ES-I3 (cell line): ENCODE results near the gene CIB2.

Source experiments
- H3K36me3 ChIP-seq: 2 replicates; pipeline ENCODE4 v1.6.1; 2013; ENCODE audit warnings: mild to moderate bottlenecking, low read length, control low read depth, moderate library complexity; ENCODE audit not compliant: insufficient read depth
- H3K4me1 ChIP-seq: 2 replicates; pipeline ENCODE4 v1.6.1; 2013; ENCODE audit warnings: mild to moderate bottlenecking, control low read depth, low read length; ENCODE audit not compliant: insufficient read depth
- H3K9ac ChIP-seq: 2 replicates; pipeline ENCODE4 v1.6.1; 2013; ENCODE audit warnings: low read depth, mild to moderate bottlenecking, low read length, moderate library complexity
- H3K9me3 ChIP-seq: 2 replicates; pipeline ENCODE4 v1.6.1; 2013; ENCODE audit warnings: mild to moderate bottlenecking, low read length, moderate library complexity; ENCODE audit not compliant: control insufficient read depth, insufficient read depth

CIB2 gene

DNA sequence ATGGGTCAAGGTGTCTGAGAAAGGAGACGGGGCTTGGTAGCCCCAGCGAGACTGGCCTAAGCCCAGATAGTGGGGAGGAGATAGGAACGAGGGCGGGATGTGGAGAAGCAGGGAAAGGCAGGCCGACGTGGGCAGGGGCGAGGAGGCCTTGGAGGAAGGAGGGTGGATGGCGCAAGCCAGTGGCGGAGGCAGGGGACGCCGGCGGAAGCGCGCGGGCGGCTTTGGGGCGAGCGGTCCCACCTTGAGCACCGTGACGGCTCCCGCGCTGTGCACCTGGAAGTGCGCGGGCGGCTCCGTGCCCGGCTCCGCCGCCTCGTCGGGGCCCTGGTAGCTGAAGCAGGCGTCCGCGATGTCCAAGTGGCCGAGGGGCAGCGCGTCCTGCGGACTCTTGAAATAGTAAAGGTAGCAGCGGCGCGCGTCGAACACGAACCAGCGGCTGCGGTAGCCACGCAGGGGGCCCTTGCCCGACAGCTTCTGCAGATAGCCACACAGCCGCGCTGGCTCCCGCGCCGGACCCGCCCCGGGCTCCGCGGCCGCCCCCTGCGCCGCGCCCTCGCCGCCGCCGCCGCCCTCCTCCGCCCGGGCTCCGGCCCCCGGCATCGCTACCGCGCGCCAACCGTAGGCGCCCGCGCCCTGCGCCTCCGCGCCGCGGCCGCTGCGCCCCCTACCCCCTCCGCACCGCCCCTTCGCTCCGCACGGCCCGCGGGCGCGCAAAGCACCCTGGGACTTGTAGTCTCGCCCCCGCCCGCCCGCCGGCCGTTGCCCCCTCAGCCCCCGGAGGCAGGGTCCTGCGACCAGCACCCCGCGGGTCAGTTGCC, 54.0 kb downstream of the CIB2 start, which contains the start of gene TBC1D2B:
TSS of gene TBC1D2B (minus strand) at position 659 of the 818 bp plus-strand sequence. CDS start at position 600, 59 bp downstream.
- Histone ChIP-seq H3K36me3 (no peaks in the 10 kb centered on the region), H3K9ac (peak within 1 kb of the TSS; percentile 84), H3K4me1 (peaks cover 10% of the 10 kb centered on the region; the same call in 1 of the 2 replicates), H3K9me3 (no peaks in the 10 kb centered on the region)

DNA sequence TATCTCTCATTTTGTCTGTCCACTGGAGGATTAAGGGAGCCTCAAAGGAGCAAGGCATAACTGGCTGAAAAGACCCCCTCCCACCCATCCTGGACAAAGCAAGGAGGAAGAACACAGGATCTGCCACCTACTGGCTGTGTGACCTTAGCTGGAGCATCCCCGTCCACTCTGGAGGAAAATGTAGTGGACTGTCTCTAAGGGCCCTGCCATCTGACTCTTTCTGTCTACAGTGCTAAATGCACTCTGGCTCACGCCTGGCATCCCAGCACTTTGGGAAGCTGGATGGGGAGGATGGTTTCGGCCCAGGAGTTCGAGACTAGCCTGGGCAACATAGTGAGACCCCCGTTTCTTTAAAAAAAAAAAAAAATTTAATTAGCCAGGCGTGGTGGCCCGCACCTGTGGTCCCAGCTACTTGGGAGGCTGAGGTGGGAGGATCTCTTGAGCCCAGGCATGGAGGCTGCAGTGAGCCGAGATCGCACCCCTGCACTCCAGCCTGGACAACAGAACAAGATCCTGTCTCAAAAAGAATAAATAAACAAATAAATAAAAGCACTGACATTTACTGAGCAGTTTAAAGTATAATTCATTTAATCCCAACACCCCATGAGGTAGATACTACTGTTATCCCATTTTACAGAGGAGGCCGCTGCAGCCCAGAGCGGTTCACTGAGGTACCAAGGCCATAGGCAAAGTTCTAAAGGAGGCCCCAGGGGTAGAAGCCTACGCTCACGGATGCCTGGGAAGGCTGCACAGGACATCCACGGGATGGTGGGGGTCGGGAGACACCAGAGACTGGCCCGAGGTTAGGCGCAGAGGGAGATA, 54.8 kb downstream of the CIB2 start:
- Histone ChIP-seq H3K9ac (peak overlapping the region; percentile 84), H3K36me3 (no peaks in the 10 kb centered on the region), H3K4me1 (peaks cover 18% of the 10 kb centered on the region; the same call in 1 of the 2 replicates), H3K9me3 (no peaks in the 10 kb centered on the region)

DNA sequence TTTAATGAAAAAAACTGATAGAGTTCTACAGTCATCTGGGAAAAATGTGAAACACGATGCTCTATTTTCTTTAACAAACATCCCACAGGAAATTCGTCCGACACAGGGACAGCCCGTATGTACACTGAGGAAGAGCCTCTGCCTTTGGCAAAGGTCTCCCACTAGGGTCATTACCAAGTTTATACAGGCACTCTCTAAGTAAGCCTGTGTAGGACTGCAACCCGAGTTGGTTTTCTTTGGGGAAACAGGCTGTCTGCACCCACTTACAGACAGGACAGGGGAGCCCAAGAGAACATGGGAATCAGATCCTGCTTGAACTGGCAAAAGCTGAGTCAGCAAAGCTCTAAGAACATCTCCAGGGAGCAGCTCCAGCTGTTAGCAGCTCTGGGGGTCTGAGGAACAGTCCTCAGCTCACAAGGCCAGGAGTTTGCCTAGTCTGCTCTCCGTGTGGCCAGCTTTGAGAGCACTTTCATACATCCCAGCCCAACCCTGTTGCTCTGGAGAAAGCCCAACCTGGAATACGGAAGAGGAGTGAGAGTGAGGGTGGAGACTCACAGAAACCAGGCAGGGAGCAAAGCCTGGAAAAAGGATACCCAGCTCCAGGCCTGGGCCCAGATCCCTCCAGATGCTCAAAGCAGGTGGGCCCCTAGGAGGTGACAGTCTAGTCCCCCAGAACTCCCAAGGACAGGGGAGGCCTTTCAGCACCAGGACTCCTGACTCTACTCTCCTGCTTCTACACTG, 55.6 kb downstream of the CIB2 start:
- H3K9me3 ChIP-seq, result no peaks in the 10 kb centered on the region
- no peaks in the 10 kb centered on the region for H3K36me3 ChIP-seq
- peaks cover 19% of the 10 kb centered on the region; the same call in 1 of the 2 replicates for H3K4me1 ChIP-seq
- peak overlapping the region; percentile 40 for H3K9ac ChIP-seq

DNA sequence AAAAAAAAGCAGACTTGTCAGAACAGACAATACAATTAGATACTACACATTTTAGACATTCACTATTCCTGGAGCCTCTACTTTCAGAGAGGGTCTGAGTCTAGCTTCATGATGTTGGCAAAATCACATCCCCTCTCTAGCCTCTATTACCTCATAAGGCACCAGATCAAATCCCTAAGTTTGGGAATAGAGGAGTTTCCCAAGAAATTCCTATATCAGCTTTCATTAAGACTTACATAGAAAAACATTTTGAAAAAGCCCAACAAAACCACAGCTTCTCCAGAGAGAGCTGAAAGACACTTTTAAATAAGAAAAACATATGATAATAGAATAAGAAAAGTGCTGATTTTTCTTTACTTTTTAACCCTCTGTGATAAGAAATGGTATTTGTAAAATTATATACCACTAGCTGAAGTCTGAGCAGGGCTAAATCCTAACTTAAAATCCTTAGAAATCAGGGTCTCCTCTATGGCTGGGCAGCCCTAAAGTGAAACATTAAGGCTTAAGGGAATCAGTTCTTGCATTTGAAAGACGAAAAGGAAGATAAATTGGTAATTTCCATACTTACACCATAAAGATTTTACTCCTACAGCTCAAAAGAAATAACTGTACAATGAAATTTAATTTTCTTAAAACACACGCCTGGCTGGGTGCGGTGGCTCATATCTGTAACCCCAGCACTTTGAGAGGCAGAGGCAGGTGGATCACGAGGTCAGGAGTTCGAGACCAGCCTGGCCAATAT, 58.0 kb downstream of the CIB2 start:
- no peak overlapping the region for H3K9ac ChIP-seq
- peaks cover 40% of the 10 kb centered on the region for H3K4me1 ChIP-seq
- H3K9me3 ChIP-seq, result no peaks in the 10 kb centered on the region
- H3K36me3 ChIP-seq, result no peaks in the 10 kb centered on the region

DNA sequence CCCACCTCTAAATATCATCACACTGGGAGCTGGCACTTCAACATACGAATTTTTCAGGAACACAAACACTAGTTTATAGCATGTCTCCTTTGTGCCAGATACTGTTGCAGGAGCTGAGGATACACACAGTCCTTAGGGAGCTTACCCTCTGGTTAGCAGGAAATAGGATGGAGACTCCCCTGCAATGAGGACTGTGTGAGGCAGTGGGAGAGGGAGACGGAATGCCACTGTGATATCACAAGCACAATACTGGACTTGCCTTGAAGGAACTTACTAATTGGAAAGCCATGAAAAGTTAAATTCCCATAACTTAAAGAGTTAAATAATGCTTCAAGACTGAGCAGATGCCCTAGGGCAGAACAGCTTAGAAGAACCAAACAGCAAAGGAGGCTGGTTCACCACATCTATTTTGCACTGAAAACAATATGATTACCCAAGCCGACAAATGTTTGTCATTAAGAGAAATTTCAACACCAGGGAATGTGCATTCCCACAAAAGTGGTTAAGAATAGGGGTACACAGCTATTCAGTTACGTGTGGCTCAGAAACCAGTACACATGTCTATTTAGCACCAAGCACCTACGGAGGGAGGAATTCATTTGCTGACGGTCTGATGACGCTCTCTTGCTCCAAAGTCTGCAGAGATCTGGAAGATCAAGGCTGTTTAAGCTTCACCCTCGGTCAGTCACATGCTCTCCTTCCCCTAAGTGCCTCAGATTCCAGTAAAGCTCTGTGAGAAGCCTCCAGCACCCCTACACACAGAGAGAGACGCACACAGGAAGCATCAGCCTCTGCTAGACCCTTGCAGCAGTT, 59.0 kb downstream of the CIB2 start:
- Histone ChIP-seq H3K9ac (no peak overlapping the region), H3K4me1 (peaks cover 41% of the 10 kb centered on the region), H3K36me3 (no peaks in the 10 kb centered on the region), H3K9me3 (no peaks in the 10 kb centered on the region)

DNA sequence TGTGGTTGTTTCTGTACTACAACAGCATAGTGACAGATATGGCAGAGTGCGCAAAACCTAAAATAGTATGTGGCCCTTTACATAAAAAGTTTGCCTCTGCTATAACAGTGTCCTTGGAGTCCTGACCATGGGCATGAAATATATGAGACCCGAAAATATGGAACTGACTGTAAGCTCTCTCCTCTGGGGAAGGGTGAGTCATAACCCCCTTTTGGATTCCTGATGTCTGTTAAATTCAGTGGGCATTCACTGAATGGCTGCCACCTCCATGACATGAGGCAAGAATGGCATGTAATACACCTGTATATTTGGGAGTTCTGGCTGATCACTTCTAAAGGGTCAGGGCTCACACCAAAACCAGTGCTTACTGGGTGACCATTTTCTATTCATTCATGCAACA, 59.9 kb downstream of the CIB2 start:
- Histone ChIP-seq H3K9me3 (no peaks in the 10 kb centered on the region), H3K36me3 (no peaks in the 10 kb centered on the region), H3K4me1 (peaks cover 44% of the 10 kb centered on the region), H3K9ac (no peak overlapping the region)

DNA sequence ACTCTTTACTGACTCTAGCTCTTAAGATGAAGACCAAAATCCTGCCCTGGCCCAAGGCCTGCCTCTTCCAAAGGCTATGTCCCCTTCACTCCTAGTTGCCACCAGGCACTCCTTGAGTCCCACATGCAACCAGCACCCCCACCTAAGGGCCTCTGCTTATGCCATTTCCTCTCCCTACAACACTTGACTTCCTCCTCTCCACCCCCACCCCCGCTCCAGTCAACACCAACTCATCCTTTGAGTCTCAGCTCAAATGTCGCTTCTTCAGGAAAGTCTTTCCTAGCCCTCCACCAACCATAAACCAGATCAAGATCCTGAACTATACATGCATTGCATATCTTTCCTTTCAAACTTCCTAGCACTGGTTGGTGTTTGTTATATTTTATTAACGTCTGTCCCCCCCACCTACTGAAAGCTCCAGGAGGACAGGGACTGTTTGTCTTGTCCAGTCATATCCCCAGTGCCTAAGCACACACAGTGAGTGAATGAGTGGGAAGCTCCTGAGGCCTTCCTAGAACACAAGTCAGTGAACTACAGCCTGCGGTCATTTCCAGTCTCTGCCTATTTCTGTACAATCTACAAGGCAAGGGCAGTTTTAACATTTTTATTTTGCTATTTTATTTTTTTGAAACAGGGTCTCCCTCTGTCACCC, 61.1 kb downstream of the CIB2 start:
- no peak overlapping the region for H3K9ac ChIP-seq
- peaks cover 45% of the 10 kb centered on the region for H3K4me1 ChIP-seq
- no peaks in the 10 kb centered on the region for H3K36me3 ChIP-seq
- no peaks in the 10 kb centered on the region for H3K9me3 ChIP-seq

DNA sequence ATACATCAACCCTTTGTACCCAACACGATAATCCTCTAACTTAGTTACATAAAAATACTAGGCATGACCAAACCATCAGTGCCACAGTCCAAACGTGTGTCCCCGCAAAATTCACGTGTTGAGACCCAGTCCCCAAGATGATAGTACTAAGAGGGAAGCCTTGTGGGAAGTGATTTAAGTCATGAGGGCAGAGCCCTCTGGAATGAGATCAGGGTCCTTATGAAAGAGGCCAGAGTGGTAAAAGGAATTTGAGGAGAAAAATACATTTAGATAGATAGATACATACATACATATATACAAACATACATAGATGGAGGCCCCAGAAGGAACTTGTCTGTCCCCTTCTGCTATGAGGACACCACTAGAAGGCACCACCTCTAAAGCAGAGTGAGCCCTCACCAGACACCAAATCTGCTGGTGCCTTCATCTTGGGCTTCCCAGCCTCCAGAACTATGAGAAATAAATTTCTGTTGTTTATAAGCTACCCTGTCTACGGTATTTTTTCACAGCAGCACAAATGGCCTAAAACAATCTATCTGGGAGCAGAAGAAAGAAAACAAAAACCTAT, 61.7 kb downstream of the CIB2 start:
- H3K4me1 ChIP-seq, result peaks cover 45% of the 10 kb centered on the region
- H3K9ac ChIP-seq, result no peak overlapping the region
- no peaks in the 10 kb centered on the region for H3K9me3 ChIP-seq
- no peaks in the 10 kb centered on the region for H3K36me3 ChIP-seq

DNA sequence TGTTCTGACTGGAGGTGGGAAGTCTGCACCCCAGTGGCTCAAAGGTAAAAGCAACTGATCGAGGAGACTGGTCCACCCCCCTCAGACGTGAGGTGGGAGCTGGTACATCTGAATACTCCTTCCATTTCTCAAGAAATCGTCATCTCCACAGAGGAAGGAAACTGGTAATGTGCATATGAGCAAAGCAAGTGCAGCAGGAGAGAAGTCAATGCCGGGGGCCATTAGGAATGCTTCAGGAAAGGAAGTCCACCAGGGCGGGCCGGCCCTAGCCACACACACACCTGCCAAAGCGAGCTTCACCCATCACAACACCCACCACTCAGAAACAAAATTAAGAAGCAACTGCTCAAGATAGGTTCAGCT, 62.2 kb downstream of the CIB2 start:
- no peaks in the 10 kb centered on the region for H3K9me3 ChIP-seq
- H3K4me1 ChIP-seq, result peaks cover 45% of the 10 kb centered on the region
- H3K9ac ChIP-seq, result no peak overlapping the region
- H3K36me3 ChIP-seq, result no peaks in the 10 kb centered on the region

DNA sequence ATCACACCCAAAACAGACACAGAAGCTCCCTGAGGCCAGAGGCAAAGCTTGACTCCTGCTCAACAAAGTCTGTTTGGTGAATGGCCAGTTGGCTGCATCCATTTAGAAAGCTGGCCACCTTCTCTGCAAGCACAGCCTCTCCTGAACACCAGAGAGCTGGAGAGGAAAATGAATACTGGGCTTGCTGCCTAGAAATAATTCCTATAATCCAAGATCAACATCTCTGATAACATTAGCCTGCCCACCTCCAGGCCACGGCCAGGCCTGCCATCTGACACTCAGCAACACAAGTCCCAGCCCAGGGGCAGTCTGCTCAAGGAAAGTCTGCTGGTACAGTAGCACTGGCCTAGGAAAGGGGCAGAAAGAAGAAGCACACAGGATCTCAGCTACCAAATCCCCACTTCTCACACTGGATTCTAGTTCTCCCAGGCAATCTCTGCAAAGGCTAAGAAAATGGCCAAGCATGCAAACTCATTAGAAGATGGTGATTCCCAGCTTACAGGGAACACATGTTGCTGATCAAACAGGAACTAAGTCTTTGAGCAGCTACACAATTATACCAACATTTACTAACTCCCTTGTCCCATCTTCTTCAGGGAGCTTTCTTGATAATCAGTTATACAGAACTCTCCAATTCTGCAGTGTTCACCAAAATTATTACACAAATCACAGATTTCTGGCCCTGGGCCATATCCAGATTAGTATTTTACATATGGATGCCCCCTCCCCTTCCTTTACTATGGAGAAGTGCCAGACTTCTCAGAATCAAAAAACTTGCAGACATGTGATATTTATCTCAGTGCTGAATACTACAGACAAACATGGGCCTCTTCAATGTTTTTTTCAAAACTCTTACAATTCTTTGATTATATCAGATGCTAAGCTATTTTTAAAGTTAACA, 63.7 kb downstream of the CIB2 start:
- H3K4me1 ChIP-seq, result peaks cover 42% of the 10 kb centered on the region
- H3K9me3 ChIP-seq, result no peaks in the 10 kb centered on the region
- no peaks in the 10 kb centered on the region for H3K36me3 ChIP-seq
- no peak overlapping the region for H3K9ac ChIP-seq

DNA sequence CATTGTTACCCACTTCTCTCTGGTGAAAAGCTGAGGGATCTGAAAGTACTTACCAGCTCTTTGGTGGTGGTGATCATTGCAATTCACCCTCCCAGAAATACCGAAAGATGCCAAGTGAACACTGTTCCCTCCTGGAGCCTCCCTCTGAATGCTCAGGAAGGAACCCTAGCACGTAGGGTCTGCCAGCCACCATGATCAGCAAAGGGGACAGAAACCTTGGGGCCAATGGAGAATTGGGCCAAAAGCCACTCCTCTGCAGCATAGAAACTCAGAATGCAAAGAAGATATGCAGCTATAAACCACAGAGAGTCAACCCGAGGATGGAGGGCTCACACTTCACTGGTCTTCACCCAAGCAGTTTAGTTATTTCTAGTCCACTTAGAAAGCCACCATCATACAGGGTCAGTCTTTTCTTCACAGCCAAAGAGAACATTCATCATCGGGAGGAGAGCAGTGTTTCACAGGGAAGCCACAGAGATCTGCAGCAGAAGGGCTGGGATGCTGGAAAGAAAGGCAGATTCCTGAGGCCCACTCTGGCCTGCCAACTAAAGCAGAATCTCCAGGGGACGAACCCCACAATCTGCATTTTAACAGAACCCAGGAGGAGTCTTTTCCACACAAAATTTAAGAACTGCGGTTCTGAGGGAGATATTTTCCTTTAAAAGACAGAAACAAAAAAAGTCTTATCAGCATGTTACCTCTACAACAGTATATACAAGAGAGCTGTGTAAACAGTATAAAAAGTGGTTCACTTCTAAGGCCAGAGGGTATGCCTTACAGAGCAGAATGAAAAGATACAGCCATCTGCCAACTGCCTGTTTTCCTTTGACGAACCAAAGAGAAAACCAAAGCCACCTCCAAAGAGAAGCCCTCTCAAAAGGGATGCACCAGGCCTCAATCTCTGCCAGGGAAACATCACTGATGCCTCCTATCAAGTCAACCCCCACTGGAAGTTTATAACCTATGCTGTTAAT, 65.0 kb downstream of the CIB2 start:
- Histone ChIP-seq H3K4me1 (peaks cover 30% of the 10 kb centered on the region), H3K9me3 (no peaks in the 10 kb centered on the region), H3K9ac (no peak overlapping the region), H3K36me3 (no peaks in the 10 kb centered on the region)
